Ectodermal cell (in vitro differentiated cells): Measurements from ENCODE around the gene TRPM3. TPM values are rescaled to one million over a fixed set of nuclear protein-coding genes. Genes with fewer than 3 reads are reported as not detected.

ENCODE experiments used
- H3K27ac ChIP-seq: 2 replicates; pipeline ENCODE4 v1.7.0; 2013; ENCODE audit warnings: mild to moderate bottlenecking, low read depth, low read length; ENCODE audit not compliant: insufficient read depth, poor library complexity, severe bottlenecking
- H3K27me3 ChIP-seq: 2 replicates; pipeline ENCODE4 v1.7.0; 2013; ENCODE audit warnings: mild to moderate bottlenecking, low read length; ENCODE audit not compliant: insufficient read depth, control insufficient read depth, poor library complexity, severe bottlenecking
- H3K36me3 ChIP-seq: one replicate; pipeline ENCODE4 v1.7.0; 2013; ENCODE audit warnings: low read length; ENCODE audit not compliant: control insufficient read depth, insufficient read depth
- H3K4me1 ChIP-seq: one replicate; pipeline ENCODE4 v1.7.0; 2013; ENCODE audit warnings: low read length; ENCODE audit not compliant: control insufficient read depth, insufficient read depth
- H3K4me3 ChIP-seq: 2 replicates; pipeline ENCODE4 v1.7.0; 2013; ENCODE audit warnings: low read depth, low read length, control low read depth; ENCODE audit not compliant: insufficient read depth
- H3K9me3 ChIP-seq: 2 replicates; pipeline ENCODE4 v1.7.0; 2013; ENCODE audit warnings: mild to moderate bottlenecking, low read length, moderate library complexity; ENCODE audit not compliant: control insufficient read depth
- WGBS, 2 experiments: methylation state at CpG; one replicate each; pipeline ENCODE4 v1.1.7; 2013; ENCODE audit warnings: missing lambda C conversion rate in 2 of 2; 5-methylcytosine and 5-hydroxymethylcytosine counted together
- polyA plus RNA-seq, 4 experiments: library from polyadenylated mRNA; stranded (reverse); fragments of 50-300 nt; gene quantifications; one replicate each; pipeline ENCODE4 v1.2.3, GENCODE V29; 2013

The TRPM3 gene
- polyA plus RNA-seq (2013, experiment 1 of 4), result 16.1 TPM
- polyA plus RNA-seq (2013, experiment 2 of 4), result 19.8 TPM
- polyA plus RNA-seq (2013, experiment 3 of 4), result 12.1 TPM
- polyA plus RNA-seq (2013, experiment 4 of 4), result 12.2 TPM

GRCh38 chr9:71121275-71122021 lies at the start of gene TRPM3:
Gene TRPM3, minus strand, starts transcription at chr9:71121621. Its CDS starts 267 bp downstream, at chr9:71121354.
- Histone ChIP-seq H3K4me3 (peak within 1 kb of the TSS; percentile 61), H3K27me3 (no peaks in the 10 kb centered on the region), H3K36me3 (no peaks in the 10 kb centered on the region), H3K9me3 (no peaks in the 10 kb centered on the region), H3K27ac (peak within 1 kb of the TSS; percentile 91), H3K4me1 (peaks cover 42% of the 10 kb centered on the region)
- WGBS, 2 experiments, result 0 to 1% methylated on average over 17 to 18 of the region's 19 CpGs

DNA sequence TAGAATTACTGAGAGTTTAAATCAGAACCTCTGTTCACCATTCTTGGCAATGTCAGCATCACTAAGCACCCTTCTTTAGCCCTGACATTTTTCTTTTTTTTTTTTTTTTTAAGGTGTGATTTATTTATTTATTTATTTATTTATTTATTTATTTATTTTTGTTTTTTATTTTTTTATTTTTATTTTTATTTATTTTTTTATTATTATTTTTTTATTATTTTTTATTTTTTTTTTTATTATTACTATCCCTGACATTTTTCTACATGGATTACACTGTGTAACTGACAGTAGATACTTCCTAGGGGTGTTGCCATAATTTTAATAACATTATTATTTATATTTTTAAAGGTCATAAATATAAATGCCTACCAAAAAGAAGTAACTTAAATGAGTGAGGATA lies 47.0 kb upstream of the TRPM3 start:
- no peak overlapping the region for H3K4me3 ChIP-seq
- no peaks in the 10 kb centered on the region for H3K27me3 ChIP-seq
- H3K27ac ChIP-seq, result no peak overlapping the region
- peaks cover 6% of the 10 kb centered on the region for H3K4me1 ChIP-seq
- H3K36me3 ChIP-seq, result no peaks in the 10 kb centered on the region
- no peaks in the 10 kb centered on the region for H3K9me3 ChIP-seq

DNA sequence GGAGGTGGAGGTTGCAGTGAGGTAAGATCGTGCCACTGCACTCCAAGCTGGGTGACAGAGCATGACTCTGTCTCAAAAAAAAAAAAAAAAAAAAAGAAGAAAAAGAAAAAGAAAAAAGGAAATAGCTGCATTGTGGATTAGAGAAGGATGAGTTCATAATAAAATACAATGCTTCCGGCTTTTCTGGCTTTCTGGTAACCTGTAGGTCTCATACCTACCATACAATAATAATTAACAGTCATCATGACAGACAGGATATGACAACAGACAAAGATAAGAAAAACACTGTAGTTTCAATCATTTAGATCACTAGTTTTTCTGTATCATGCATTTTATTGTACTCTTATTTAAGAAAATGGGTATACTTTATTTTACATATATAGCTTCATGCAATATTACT lies 40.7 kb upstream of the TRPM3 start:
- no peak overlapping the region for H3K4me3 ChIP-seq
- H3K27me3 ChIP-seq, result no peaks in the 10 kb centered on the region
- H3K4me1 ChIP-seq, result peaks cover 6% of the 10 kb centered on the region
- H3K27ac ChIP-seq, result no peak overlapping the region
- H3K36me3 ChIP-seq, result no peaks in the 10 kb centered on the region
- 88 to 95% methylated on average over 2 of the region's 2 CpGs for WGBS, 2 experiments
- H3K9me3 ChIP-seq, result no peaks in the 10 kb centered on the region

DNA sequence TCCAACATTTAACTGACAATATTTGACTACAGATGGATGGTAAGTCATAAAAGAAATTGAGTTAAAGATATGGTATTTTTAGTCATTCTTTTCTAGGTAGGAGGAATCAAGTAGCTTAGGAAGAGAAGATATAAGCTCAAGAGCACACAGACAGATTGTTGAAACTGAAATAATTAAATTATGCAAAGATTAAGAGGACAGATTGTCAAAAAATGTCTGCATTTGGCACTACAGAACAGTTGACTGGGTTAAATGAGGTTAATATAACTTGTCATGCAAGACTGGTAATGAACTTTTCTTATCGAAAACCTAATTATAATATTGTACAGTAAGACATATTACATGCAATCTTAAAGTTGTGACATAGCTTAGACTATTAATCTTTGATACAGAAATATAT lies 36.3 kb upstream of the TRPM3 start:
- Histone ChIP-seq H3K27me3 (no peaks in the 10 kb centered on the region), H3K9me3 (no peaks in the 10 kb centered on the region), H3K4me1 (no peaks in the 10 kb centered on the region), H3K27ac (no peak overlapping the region), H3K4me3 (no peak overlapping the region), H3K36me3 (no peaks in the 10 kb centered on the region)
- WGBS, 2 experiments, result no CpG with 5 or more reads among the region's 1 CpG

GRCh38 chr9:71147368-71147767 lies 25.9 kb upstream of the TRPM3 start:
- H3K27ac ChIP-seq, result no peak overlapping the region
- H3K9me3 ChIP-seq, result no peaks in the 10 kb centered on the region
- H3K27me3 ChIP-seq, result no peaks in the 10 kb centered on the region
- 74 to 89% methylated on average over 2 of the region's 2 CpGs for WGBS, 2 experiments
- H3K4me3 ChIP-seq, result no peak overlapping the region
- H3K4me1 ChIP-seq, result no peaks in the 10 kb centered on the region
- H3K36me3 ChIP-seq, result no peaks in the 10 kb centered on the region

GRCh38 chr9:71146511-71146910 lies 25.1 kb upstream of the TRPM3 start:
- no peaks in the 10 kb centered on the region for H3K36me3 ChIP-seq
- no peaks in the 10 kb centered on the region for H3K9me3 ChIP-seq
- no peaks in the 10 kb centered on the region for H3K4me1 ChIP-seq
- H3K27ac ChIP-seq, result no peak overlapping the region
- no peak overlapping the region for H3K4me3 ChIP-seq
- WGBS, 2 experiments, result 90 to 92% methylated on average over 1 of the region's 1 CpG
- no peaks in the 10 kb centered on the region for H3K27me3 ChIP-seq

- 94 to 100% methylated on average over 1 of the region's 1 CpG for WGBS, 2 experiments
- H3K4me1 ChIP-seq, result no peaks in the 10 kb centered on the region
- no peaks in the 10 kb centered on the region for H3K9me3 ChIP-seq
- H3K27ac ChIP-seq, result no peak overlapping the region
- no peaks in the 10 kb centered on the region for H3K36me3 ChIP-seq
- H3K4me3 ChIP-seq, result no peak overlapping the region
- H3K27me3 ChIP-seq, result no peaks in the 10 kb centered on the region
These were observed 23.8 kb upstream of the TRPM3 start for GRCh38 chr9:71145179-71145578.

- WGBS, 2 experiments, result 86% methylated on average over 1 of the region's 2 CpGs; no CpG with 5 or more reads in 1 of the 2 experiments
- no peaks in the 10 kb centered on the region for H3K27me3 ChIP-seq
- no peak overlapping the region for H3K27ac ChIP-seq
- H3K9me3 ChIP-seq, result no peaks in the 10 kb centered on the region
- H3K36me3 ChIP-seq, result no peaks in the 10 kb centered on the region
- no peaks in the 10 kb centered on the region for H3K4me1 ChIP-seq
- H3K4me3 ChIP-seq, result no peak overlapping the region
These were observed 23.1 kb upstream of the TRPM3 start for GRCh38 chr9:71144495-71144894.

DNA sequence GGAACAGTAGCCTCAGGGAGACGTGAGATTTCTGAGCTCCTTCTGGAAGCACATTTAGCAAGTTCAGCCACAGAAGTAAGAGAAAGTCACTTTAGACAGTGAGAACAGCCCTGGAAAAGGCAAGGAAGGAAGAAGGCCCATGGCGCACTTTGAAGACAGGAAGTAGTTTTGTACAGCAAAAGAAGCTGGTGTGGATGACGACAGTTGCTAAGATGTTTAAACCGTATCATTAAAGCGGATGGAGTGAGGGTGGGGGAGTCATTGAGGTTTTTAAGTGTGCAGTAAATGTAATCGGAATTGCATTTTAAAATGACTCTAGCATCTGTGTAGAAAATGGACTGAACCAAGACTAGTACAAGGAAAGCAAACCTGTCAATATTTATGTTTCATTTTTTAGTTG lies 15.3 kb upstream of the TRPM3 start:
- no peak overlapping the region for H3K4me3 ChIP-seq
- no peaks in the 10 kb centered on the region for H3K9me3 ChIP-seq
- 92 to 95% methylated on average over 6 of the region's 6 CpGs for WGBS, 2 experiments
- H3K36me3 ChIP-seq, result no peaks in the 10 kb centered on the region
- no peaks in the 10 kb centered on the region for H3K4me1 ChIP-seq
- no peaks in the 10 kb centered on the region for H3K27me3 ChIP-seq
- no peak overlapping the region for H3K27ac ChIP-seq

DNA sequence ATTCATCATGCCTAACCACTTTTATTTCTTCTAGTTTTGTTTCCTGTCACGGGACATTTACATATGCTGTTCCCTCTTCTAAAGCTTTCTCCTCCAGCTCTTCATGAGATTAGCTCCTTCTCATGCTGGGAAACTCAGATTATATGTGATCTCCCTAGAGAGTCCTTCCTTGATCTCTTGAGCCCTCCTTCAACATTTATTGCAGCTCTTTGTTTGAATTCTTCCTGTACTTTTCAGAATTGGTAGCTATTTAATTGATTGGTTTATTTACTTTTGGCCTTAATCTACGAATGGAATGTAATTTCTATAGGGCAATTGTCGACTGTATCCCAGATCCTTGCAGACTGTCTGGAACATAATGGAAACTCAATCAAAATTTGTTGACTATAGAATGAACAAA lies 9.7 kb upstream of the TRPM3 start:
- WGBS, 2 experiments, result 74% methylated on average over 3 of the region's 3 CpGs

More for the DNA sequence above, 9.7 kb upstream of the TRPM3 start:
- Histone ChIP-seq H3K4me1 (no peaks in the 10 kb centered on the region), H3K27ac (no peak overlapping the region), H3K4me3 (no peak overlapping the region), H3K27me3 (no peaks in the 10 kb centered on the region), H3K9me3 (no peaks in the 10 kb centered on the region), H3K36me3 (no peaks in the 10 kb centered on the region)
